ENCODE data around the gene SDC1.

SDC1 gene

DNA sequence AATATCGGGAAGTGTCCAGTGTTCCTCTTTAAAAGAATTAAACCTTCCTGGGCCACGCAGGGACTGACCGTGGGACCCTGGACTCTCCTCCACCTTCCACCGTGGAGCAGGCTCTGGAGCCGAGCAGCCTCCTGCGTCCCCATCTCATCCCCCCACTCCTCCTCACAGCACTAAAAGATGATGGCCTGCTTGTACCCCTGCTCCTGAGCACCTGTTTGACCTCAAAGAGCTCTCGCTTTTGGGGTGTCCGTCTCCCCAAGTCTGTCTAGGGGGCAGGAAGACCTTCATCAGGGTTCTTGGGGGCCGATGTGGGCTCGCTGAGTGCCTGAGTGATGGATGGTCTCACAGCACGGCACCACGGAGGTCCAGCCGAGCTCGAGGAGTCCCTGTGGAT lies 1.2 kb upstream of the SDC1 start:
- intact Hi-C loops (cut with DNase I; ENCODE audit: low total_unique reads): loop anchor here (10.0 kb wide), 1 partner anchor 91 kb away; no protein-coding TSS in a partner anchor
- Histone ChIP-seq H3K4me3 (no peak overlapping the region), H3K27me3 (peaks cover 0 to 49% of the 10 kb centered on the region in 2 donors), H3K4me1 (peaks cover 0 to 37% (median 24%) of the 10 kb centered on the region in 4 donors), H3K9me3 (no peaks in the 10 kb centered on the region), H3K36me3 (no peaks in the 10 kb centered on the region), H3K27ac (no peak overlapping the region)
- DNase-seq: no peak
- TF ChIP-seq, protein P1, sequence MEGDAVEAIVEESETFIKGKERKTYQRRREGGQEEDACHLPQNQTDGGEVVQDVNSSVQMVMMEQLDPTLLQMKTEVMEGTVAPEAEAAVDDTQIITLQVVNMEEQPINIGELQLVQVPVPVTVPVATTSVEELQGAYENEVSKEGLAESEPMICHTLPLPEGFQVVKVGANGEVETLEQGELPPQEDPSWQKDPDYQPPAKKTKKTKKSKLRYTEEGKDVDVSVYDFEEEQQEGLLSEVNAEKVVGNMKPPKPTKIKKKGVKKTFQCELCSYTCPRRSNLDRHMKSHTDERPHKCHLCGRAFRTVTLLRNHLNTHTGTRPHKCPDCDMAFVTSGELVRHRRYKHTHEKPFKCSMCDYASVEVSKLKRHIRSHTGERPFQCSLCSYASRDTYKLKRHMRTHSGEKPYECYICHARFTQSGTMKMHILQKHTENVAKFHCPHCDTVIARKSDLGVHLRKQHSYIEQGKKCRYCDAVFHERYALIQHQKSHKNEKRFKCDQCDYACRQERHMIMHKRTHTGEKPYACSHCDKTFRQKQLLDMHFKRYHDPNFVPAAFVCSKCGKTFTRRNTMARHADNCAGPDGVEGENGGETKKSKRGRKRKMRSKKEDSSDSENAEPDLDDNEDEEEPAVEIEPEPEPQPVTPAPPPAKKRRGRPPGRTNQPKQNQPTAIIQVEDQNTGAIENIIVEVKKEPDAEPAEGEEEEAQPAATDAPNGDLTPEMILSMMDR (IDR thresholded peaks at IDR 0.05): no peak

DNA sequence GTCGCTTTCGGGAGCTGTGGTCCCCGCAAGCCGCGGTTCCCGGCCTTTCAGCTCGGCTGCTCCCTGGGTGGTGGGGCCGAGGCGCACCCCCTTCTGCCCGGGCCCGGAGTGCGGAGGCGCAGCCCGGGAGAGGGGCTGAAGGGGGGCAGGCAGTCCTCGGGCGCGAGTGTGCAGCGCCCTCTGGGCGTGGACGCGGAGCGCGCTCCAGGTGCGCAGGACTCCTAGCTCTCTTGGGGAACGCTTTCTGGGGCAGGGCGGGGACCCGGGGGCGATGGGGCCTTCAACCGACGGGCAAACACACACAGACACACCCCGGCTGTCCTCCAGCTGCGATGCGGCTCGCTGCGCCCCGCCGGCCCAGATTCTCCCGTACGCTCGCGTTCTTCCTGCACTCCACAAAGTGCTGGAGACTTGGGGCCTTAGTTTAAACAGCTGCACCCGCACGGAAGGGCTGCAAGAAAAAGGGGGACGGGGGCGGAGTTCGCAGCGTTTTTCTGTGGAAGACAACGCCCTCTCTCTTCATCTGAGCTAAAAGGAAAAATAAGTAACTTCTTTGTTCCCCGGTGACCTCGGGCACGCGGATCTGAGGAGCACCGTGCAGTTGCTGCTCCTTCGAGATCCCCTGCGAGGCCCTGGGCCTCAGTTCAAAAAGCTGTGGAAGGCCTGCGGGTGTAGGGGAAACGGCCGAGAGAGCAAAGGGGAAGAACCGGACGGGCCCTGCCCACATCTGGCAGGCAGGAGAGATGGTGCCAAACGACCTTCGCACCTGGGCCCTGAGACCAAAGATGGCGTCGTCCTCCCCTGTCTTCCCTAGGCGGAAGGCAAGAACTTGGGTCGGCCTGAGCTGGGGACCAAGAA lies 593 bp upstream of the SDC1 start:
- TF ChIP-seq, protein P1 (IDR thresholded peaks at IDR 0.05): peak in 1 of 2 experiments; percentile 39
- peak; percentile 21 to 54 for DNase-seq
- peaks cover 0 to 47% of the 10 kb centered on the region in 2 donors for H3K27me3 ChIP-seq
- H3K4me3 ChIP-seq: peak overlapping the region; percentile 50 to 64
- H3K36me3 ChIP-seq: no peaks in the 10 kb centered on the region
- no peaks in the 10 kb centered on the region for H3K9me3 ChIP-seq
- intact Hi-C loops (cut with DNase I; ENCODE audit: low total_unique reads): loop anchor here (10.0 kb wide), 1 partner anchor 91 kb away; no protein-coding TSS in a partner anchor
- H3K27ac ChIP-seq: no peak overlapping the region
- H3K4me1 ChIP-seq: peaks cover 0 to 37% (median 24%) of the 10 kb centered on the region in 4 donors

DNA sequence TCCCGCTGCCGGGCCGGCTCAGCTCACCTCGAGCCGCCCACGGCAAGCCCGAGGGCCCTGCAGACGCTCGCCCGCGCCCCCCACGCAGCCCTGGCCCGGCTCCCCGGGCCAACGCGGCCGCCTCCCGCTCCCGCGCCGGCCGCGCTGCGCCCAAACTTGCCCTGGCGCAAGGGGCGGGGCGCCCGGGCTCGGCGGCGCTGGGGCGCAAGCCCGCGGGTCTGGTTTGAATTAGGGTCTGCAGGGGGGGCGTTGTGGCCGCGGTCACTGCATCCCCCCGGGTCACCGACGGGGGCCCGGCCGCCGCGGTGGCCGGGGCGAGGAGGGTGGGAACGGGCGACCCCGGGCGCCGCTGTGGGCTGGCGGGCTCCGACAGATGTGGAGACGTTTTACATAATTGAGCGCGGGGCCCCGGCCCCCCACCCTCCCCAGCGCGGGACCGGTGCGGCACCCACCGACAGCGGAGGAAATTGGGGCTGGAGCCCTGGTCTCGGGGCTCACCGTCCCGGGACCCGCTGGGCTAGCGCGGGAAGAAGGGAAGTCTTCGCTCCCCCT lies 690 bp downstream of the SDC1 start:
- peak overlapping the region; percentile 50 to 64 for H3K4me3 ChIP-seq
- H3K4me1 ChIP-seq: peaks cover 0 to 37% (median 24%) of the 10 kb centered on the region in 4 donors
- H3K27me3 ChIP-seq: peaks cover 0 to 41% of the 10 kb centered on the region in 2 donors
- intact Hi-C loops (cut with DNase I; ENCODE audit: low total_unique reads): loop anchor here (10.0 kb wide), 1 partner anchor 89 kb away; no protein-coding TSS in a partner anchor
- no peaks in the 10 kb centered on the region for H3K9me3 ChIP-seq
- no peak for DNase-seq
- H3K27ac ChIP-seq: no peak overlapping the region
- TF ChIP-seq, protein P1 (IDR thresholded peaks at IDR 0.05): no peak
- no peaks in the 10 kb centered on the region for H3K36me3 ChIP-seq

DNA sequence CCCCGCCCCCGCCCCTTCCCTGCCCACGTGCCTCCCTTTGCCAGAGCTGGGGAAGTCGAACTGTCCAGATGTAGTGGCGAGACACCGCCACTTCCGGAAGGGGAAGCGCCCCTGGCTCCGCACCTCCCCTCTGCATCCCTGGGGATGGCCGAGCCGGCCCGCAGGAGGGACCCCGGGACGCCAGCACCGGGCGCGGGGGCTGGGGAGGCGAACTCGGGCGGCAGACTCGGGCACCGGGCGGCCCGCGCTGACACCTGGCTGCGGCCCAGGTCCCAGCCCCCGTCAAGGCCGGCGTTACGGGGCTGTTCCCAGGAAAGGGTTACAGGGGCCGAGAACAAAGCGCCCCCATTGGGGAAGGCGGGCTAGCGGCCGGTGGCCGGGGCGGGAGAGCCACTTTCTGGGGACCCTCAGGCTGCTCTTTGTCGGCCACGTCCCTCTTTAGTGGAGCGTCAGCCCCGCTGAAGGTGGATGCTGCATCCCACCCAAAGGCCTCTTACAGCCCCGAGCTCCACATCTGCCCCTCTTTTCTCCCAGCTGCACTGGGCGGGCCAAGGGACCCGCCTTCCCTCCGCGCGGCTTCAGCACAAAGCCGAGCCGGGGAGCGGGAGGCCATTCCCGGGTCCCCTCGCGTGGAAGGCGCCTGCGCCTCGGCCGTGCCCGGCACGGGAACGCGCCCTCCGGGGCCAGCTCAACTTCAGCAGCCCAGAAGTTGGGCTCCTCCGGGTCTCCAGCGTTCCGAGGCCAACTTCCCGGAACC lies 1.3 kb downstream of the SDC1 start:
- H3K4me1 ChIP-seq: peaks cover 0 to 37% (median 24%) of the 10 kb centered on the region in 4 donors
- intact Hi-C loops (cut with DNase I; ENCODE audit: low total_unique reads): loop anchor here (10.0 kb wide), 1 partner anchor 89 kb away; no protein-coding TSS in a partner anchor
- DNase-seq: no peak
- H3K9me3 ChIP-seq: no peaks in the 10 kb centered on the region
- TF ChIP-seq, protein P1 (IDR thresholded peaks at IDR 0.05): no peak
- no peak overlapping the region for H3K27ac ChIP-seq
- peak overlapping the region; percentile 50 to 64 for H3K4me3 ChIP-seq
- peaks cover 0 to 34% of the 10 kb centered on the region in 2 donors for H3K27me3 ChIP-seq
- H3K36me3 ChIP-seq: no peaks in the 10 kb centered on the region

DNA sequence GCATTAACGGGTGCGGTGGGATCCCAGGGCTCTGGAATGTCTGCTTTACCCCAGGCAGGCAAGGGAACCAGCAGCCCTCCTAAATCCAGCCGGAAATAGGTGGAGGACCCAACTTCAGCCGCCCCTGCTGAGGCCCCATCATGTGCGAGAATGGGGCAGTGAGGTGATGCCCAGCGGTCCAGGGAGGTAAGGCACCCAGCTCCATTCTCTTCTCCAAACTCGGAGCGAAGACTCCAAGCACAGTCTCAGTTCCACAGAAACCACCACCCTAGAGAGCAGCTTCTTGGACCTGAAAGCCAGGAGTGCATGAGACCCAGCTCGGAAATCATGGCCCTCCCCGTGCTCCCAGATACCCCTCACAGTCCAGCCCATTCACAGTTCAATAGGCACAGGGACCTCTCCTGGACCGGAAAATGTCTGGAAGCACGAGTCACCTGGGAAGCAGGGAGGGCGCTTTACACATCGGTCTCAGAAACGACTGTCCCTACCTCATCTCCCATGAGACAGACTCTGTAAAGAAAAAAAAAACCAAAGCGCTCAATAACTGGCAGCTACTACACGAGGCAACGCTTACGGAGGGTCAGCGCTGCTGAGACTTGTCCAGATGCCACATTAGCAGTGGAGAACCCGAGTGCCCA lies 2.0 kb downstream of the SDC1 start:
- Histone ChIP-seq H3K4me1 (peaks cover 0 to 37% (median 24%) of the 10 kb centered on the region in 4 donors), H3K36me3 (no peaks in the 10 kb centered on the region), H3K4me3 (peak overlapping the region; percentile 50 to 64), H3K27me3 (peaks cover 0 to 27% of the 10 kb centered on the region in 2 donors), H3K27ac (no peak overlapping the region), H3K9me3 (no peaks in the 10 kb centered on the region)
- intact Hi-C loops (cut with DNase I; ENCODE audit: low total_unique reads): loop anchor here (10.0 kb wide), 1 partner anchor 88 kb away; no protein-coding TSS in a partner anchor
- TF ChIP-seq, protein P1 (IDR thresholded peaks at IDR 0.05): no peak
- no peak for DNase-seq

All from tibial artery (tissue), 4 donors.